Stimulated activated CD4-positive, alpha-beta T cell treated with anti-CD3 and anti-CD28 coated beads, TNF-alpha, amount 100 ng/mL, for 1 hour (primary cell): ENCODE results near the gene CERS4.
"Not testable (repeated sequence)": the region's sequence is repeated elsewhere in the genome, so short reads cannot be mapped to it uniquely, and the experiment has no call there.

ENCODE experiments used
- DNase-seq, 3 donors: peaks; one replicate each; pipeline ENCODE4 v3.0.0-alpha.2; 2020; ENCODE audit warnings: low read depth in 3 of 3, low spot score in 1 of 3

CERS4 gene

DNA sequence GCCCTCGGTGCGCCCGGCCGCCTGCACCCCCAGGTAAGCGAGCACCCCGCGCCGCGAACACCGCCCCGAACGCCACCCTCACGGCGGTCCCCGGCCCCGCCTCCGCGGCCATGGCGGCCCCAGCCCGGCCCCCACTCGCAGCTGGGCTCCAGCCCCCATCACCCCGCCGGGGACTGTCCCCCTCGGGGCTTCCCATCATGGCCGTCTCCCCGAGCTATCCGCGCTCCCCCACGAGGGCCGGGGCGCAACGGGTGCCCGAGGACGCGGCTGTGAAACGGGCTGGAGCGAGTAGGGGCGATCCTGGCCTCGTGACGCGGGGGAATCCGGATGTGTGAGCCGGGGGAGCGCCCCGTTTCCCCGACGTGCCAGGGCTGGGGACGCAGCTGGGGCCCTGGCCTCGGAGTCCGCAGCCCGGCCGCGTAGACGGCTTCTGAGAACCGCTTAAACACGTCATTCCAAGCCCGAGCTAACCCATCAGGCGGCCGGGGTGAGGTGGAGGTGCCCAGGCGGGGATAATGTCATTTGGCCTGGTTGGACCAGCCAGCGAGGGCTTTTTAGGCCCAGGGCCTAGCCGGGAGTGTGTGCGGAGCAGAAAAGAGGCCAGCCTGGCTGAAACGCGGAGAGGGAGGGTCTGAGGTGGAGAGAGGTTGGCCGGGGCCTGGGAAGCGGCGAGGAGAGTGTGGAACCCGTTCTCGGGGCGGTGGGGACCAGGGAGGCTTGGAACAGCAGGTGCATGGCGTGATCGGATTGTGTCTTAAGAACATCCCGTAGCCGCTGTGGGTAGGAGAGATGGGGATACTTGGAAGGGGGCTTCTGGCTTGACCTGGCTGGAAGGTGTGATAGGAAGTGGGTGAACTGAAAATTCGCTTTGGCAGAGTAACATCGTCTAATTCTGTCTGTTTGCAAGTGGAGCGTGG is 550 bp downstream of the CERS4 start:
- peak; percentile 34 to 62 (median 59) for DNase-seq

DNA sequence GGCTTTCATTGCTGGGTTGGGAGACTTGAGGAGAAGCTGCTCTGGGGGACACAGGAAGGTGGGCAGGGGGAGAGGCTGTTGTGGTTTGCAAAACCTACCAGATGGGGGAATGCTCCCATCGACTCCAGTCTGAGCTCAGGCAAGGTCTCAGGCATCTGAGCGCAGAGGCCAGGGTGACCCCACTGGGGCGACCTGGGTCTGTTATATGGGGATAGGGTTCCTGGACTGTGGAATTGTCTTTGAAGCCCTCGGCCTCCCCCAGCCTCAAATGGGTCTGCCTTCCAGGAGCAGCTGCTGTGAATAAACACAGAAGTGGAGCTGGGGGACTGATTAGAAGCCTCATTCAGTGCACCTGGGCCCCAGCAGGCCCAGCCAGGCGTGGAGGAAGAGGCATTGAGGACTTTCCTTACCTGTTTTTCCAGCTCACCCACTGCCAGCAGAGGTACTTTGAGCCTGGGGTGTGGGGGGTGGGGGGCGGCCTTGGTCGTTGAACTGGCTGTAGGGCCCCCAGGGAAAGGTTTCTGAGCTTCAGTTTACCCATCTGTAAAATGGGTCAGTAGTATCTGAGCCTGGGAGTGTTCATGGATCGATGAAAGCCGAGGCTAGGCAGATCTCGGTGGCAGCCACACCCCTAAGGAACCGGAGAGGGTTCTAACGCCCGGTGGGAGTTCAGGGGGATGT is 1.4 kb downstream of the CERS4 start:
- no peak for DNase-seq

DNA sequence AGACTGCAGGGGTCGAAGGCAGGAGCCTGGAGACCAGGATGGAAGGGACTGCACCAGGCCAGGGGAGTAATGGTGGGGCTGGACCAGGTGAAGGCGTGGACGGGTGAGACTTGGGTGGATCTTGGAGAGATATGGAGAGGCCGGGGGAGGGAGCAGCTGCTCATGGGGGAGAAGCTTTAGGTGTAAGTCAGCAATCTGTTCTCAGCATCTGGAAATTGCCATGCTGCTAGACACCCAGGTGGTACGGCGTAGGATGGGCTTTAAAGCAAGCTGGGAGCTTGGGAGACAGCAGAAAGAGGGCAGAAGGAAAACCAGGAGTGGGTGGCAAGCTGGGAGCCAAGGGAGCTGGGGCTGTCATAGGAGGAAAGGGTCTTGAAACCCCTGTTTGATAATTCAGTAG is 3.0 kb downstream of the CERS4 start:
- DNase-seq: no peak

DNA sequence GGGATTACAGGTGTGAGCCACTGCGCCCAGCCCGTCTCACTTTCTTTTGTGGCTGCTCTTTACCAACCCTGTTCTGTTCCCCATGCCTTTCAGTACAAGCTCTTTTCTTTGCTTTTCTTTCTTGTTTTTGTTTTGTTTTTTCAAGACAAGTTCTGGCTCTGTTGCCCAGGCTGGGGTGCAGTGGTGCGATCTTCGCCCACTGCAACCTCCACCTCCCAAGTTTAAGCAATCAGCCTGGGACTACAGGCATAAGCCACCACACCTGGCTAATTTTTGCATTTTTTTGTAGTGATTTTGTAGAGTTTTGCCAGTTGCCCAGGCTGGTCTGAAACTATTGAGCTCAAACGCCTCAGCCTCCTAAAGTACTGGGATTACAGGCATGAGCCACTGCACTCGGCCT is 3.7 kb downstream of the CERS4 start:
- no peak for DNase-seq

DNA sequence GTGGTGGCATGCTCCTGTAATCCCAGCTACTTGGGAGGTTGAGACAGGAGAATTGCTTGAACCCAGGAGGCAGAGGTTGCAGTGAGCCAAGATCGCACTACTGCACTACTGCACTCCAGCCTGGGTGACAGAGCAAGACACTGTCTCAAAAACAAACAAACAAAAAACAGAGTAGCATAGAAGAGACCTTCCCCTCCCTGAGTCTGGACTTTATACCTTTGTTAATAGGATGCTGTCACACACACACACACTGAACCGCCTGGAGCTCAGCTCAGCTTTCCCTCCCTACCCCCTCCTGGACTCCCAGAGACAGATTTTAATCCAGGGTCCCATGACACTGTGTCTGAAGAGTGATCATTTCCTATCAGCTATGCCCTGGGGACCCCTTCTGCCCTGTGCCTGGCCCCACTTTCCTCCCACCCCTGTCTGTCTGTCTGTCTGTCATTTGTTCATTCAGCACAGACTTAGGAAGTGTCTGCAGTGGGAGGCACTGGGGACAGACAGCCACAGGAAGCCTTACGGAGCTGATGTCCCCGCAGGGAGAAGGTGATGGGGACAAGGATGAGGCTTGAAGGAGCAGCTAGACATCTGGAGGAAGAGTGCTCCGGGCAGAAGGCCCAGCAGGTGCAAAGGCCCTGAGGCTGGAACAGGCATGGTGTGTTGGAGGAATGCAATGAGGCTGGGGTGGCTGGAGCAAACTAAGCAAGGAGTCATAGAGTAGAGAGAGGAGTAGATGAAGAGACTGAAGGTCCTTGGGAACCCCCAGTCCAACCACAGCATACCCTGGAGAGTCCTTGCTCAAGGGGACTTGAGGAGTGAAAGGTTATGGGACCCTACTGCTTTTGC is 4.9 kb downstream of the CERS4 start:
- DNase-seq: no peak

DNA sequence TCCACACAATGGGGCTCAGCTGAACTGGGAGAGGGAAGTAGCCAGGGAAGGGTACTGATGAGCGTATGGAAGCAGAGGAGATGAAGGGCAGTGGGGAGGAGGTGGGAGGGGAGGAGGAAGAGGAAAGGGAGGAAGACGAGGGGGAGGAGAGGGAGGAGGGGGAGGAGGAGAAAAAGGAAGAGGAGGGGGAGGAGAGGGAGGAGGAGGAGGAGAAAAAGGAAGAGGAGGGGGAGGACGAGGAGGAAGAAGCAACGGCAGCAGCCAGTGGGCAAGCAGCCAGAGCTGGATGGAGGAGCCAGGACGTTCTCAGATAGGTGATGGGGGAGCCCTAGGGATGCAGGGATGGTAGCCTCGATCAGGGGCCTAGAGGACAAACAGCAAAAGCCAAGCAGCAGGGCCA is 5.6 kb downstream of the CERS4 start:
- no peak for DNase-seq

GRCh38 chr19:8215783-8216182 is 6.6 kb downstream of the CERS4 start:
- DNase-seq: no peak

DNA sequence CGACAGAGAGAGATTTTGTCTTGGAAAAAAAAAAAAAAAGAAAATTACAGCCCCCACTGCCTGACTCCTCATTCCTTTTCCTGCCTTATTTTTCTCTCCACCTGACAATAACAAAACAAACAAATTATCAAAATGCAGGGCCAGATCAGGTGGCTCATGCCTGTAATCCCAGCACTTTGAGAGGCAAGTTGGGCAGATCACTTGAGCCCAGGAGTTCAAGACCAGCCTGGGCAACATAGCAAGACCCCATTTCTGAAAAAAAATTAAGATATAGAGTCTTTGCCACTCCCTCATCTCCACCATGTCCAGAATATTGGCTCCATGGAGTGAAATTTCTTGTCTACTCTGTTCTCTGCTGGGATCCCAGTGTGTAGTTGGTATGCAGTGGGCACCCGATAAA is 7.2 kb downstream of the CERS4 start:
- no peak for DNase-seq

- not testable (repeated sequence) for DNase-seq
Measured at GRCh38 chr19:8218127-8218526, 9.0 kb downstream of the CERS4 start.

- no peak for DNase-seq
Measured at GRCh38 chr19:8220481-8220880, 11.3 kb downstream of the CERS4 start.

DNA sequence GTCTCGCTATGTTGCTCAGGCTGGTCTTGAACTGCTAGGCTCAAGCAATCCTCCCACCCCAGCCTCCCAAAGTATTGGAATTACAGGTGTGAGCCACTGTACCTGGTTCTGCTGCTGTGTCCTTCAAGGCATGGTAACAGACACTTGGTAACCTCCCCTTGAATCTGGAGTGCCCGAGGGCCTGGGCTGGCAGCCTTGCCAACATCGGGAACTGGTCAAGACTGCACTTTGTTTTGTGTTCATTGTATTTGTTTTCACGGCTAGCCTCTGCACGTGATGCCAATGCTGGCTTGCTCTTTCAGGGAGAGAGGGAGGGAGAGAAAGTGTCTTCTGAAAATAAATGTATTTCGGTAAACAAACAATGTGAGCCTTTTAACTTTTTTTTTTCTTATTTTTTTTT is 12.0 kb downstream of the CERS4 start:
- no peak for DNase-seq

- DNase-seq: not testable (repeated sequence)
Measured at GRCh38 chr19:8223442-8223841, 14.3 kb downstream of the CERS4 start.

GRCh38 chr19:8224394-8225145 is 15.4 kb downstream of the CERS4 start:
- DNase-seq: no peak

DNA sequence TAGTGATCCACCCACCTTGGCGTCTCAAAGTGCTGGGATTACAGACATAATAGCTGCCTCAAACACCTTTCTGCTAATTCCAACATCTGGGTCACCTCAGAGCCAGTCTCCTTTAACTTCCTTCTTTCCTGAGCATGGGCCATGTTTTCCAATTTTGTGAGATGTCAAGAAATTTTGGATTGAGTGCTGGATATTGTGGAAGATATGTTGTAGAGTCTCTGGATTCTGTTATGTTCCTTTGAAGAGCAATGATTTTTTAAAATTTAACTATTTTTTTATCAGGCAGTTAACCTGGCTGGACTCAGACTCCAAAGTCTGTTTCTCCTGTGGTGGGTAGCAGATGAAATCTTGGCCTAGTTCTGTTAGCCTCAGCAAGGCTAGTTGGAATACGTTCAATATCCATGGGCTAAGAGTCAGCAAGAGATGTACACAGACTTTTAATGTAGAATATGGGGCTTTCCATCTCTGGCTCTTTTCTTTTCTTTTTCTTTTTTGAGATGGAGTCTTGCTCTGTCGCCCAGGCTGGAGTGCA is 22.0 kb downstream of the CERS4 start:
- DNase-seq: no peak

DNA sequence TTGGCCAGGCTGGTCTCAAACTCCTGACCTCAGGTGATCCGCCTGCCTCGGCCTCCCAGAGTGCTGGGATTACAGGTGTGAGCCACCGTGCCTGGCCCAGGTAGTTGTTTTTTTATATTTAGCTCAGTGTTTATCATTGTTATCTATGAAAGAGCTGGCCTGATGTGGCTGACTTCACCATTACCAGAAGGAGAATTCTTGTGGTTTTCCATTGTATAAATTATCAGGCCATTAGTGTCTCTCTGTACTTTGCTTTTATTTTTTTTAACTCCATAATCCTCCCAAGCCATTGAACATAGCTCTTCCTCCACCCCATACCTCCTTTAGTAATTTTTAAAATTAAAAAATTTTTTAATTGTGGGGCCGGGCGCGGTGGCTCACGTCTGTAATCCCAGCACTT is 24.2 kb downstream of the CERS4 start:
- DNase-seq: no peak

GRCh38 chr19:8237026-8237425 is 27.9 kb downstream of the CERS4 start:
- no peak for DNase-seq

GRCh38 chr19:8238251-8238650 is 29.1 kb downstream of the CERS4 start:
- no peak for DNase-seq

DNA sequence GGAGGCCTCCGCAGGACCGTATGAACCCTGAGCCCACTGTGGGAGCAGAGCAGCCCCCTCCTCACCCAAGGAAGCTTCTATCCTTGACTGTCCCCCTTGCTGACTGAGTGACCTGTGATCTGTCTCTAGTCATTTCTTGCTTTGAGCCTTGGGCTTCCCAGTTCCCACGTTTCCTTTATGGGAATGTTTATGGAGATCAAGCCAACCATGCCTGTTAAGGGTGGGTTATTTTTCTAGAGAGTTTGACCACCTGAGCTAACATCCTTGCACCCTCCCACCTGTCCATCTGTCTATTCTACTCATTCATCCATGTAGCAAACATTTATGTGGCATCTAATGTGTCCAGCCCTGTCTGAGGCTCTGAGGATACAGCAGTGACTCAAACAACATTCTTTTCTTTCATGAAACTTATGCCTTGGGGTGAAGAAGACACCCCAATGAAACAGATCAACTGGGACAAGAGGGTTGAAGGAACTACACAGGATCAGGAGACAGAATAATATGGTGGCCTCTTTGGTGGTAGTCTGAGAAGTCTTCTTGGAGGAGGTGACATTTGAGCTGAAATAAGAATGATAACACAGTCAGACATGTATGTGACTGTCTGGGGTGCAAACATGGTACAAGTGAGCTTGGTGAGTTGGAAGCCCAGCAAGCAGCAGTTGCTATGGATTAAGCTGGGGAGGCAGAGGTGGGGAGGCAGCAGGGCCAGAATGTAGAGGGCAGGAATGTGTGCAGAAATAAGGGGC is 30.5 kb downstream of the CERS4 start:
- no peak for DNase-seq

DNA sequence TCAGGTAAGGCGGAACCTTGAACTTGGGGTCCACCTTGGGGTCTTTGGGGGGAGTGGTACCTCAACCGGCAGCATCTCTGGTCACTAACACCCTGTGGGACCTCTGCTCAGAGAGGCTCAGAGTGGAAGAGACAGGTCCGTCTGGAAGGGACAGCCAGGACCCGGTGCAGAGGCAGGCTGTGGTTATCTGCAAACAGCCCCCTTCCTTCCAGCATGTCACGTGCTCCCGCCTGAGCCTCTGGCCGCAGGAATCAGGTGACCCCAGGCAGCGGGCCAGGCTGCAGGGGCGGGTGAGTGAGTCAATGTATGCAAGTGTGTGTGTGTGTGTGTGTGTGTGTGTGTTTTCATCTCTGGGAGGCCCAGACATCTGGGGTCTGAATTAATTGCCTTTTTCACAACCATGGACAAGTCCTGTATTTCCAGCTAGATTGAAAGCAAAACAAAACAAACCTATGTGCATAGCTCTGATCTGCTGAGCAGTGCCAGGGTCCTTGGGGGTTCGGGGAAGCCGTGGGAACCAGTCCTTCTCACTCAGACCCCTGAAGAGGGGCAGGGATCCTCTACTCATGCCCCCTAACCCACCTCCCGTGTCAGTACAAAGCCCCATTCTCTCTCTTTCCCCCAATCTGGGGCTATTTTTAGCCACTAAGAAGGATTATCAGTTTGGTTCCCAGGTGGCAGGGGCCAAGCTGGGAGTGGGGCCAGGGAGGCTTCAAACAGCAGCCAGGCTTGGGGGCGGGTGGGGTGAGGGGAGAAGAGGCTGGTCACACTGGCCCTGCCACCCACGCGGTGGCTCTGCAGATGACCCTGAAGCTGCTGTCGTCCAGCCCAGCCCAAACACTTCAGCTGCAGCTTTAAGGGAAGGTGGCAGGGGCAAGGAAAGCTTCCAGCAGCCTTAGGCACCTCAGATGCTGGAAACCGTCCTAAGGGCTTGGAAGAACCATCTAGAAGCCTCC is 31.4 kb downstream of the CERS4 start:
- DNase-seq: no peak
